Measurements from ENCODE around the gene SLC5A6.

GRCh38 chr2:27243391-27244130 lies 31.5 kb upstream of the SLC5A6 start:
- TF ChIP-seq CTCF (IDR thresholded peaks at IDR 0.05; ENCODE audit: low read length) = no peak
- no peak for TF ChIP-seq EZH2 (IDR thresholded peaks at IDR 0.05; ENCODE audit: borderline replicate concordance, low read length)
